HCT116 (cell line): ENCODE measurements around the gene TMEM145.

Experiments
- EZH2 ChIP-seq: fragments of 200-600 bp; sonication (generic); IDR thresholded peaks from 2 replicates; pipeline ENCODE4 v1.6.1; 2017; ENCODE audit warnings: antibody characterized with exemption, mixed run types
- POLR2A ChIP-seq: IDR thresholded peaks from 2 replicates; pipeline ENCODE4 v1.7.0; 2011; ENCODE audit warnings: borderline replicate concordance; ENCODE audit not compliant: insufficient read depth, insufficient read length; ENCODE audit errors: extremely low read depth
- TF ChIP-seq, protein P1 (sequence below), 3 experiments: fragments of 200-600 bp in 1 of 3; sonication (generic) in 1 of 3; IDR thresholded peaks in 2 of 3; conservative IDR thresholded peaks in 1 of 3; 2 replicates each; pipeline ENCODE4 v1.5.1; 2012 to 2017; ENCODE audit warnings: low read depth in 2 of 3, low read length in 2 of 3, antibody characterized with exemption in 1 of 3, borderline replicate concordance in 1 of 3, control low read depth in 1 of 3, mild to moderate bottlenecking in 1 of 3, mixed read lengths in 1 of 3, mixed run types in 1 of 3, moderate library complexity in 1 of 3; ENCODE audit not compliant: insufficient read depth in 1 of 3

- TF ChIP-seq POLR2A (no peak), EZH2 (no peak)
- TF ChIP-seq, protein P1, sequence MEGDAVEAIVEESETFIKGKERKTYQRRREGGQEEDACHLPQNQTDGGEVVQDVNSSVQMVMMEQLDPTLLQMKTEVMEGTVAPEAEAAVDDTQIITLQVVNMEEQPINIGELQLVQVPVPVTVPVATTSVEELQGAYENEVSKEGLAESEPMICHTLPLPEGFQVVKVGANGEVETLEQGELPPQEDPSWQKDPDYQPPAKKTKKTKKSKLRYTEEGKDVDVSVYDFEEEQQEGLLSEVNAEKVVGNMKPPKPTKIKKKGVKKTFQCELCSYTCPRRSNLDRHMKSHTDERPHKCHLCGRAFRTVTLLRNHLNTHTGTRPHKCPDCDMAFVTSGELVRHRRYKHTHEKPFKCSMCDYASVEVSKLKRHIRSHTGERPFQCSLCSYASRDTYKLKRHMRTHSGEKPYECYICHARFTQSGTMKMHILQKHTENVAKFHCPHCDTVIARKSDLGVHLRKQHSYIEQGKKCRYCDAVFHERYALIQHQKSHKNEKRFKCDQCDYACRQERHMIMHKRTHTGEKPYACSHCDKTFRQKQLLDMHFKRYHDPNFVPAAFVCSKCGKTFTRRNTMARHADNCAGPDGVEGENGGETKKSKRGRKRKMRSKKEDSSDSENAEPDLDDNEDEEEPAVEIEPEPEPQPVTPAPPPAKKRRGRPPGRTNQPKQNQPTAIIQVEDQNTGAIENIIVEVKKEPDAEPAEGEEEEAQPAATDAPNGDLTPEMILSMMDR (IDR thresholded peaks at IDR 0.05 in 2 of 3, conservative IDR thresholded peaks at IDR 0.05 in 1 of 3; ENCODE audit: borderline replicate concordance in 1 of 3, insufficient read depth in 1 of 3, low read depth in 2 of 3, low read length in 2 of 3), result 0 out of 6 replicates have a peak, but pooled peaks of 2 of the 3 experiments have one; percentile 10 to 21
Observed at GRCh38 chr19:42325896-42326771, 13.0 kb downstream of the TMEM145 start.
